HEK293 (cell line): ENCODE results near the gene DNAH11.

Experiments used
- CTCF ChIP-seq: fragments of 450-650 bp; formaldehyde crosslinking; IDR thresholded peaks from 2 replicates; pipeline ENCODE4 v1.5.1; 2016; ENCODE audit warnings: missing biosample characterization, missing genetic modification characterization
- ZNF2 ChIP-seq: fragments of 450-650 bp; formaldehyde crosslinking; IDR thresholded peaks from 2 replicates; pipeline ENCODE4 v1.5.1; 2016; ENCODE audit warnings: missing biosample characterization, missing genetic modification characterization
- ZNF398 ChIP-seq: fragments of 450-650 bp; formaldehyde crosslinking; IDR thresholded peaks from 2 replicates; pipeline ENCODE4 v1.5.1; 2017; ENCODE audit warnings: missing biosample characterization, missing genetic modification characterization
- ZXDB ChIP-seq: fragments of 450-650 bp; formaldehyde crosslinking; IDR thresholded peaks from 2 replicates; pipeline ENCODE4 v1.5.1; 2016; ENCODE audit warnings: missing biosample characterization, missing genetic modification characterization
- TF ChIP-seq, protein P1 (sequence below): fragments of 450-650 bp; formaldehyde crosslinking; optimal IDR thresholded peaks from 2 replicates; pipeline ENCODE3; 2016; ENCODE audit warnings: missing biosample characterization, mild to moderate bottlenecking, missing genetic modification characterization
- TF ChIP-seq, protein P2 (sequence below): fragments of 450-650 bp; formaldehyde crosslinking; IDR thresholded peaks from 2 replicates; pipeline ENCODE4 v1.5.1; 2016; ENCODE audit warnings: missing biosample characterization, missing genetic modification characterization

- TF ChIP-seq, protein P1, sequence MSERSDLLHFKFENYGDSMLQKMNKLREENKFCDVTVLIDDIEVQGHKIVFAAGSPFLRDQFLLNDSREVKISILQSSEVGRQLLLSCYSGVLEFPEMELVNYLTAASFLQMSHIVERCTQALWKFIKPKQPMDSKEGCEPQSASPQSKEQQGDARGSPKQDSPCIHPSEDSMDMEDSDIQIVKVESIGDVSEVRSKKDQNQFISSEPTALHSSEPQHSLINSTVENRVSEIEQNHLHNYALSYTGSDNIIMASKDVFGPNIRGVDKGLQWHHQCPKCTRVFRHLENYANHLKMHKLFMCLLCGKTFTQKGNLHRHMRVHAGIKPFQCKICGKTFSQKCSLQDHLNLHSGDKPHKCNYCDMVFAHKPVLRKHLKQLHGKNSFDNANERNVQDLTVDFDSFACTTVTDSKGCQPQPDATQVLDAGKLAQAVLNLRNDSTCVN (tag by site-specific recombination): no peak
- TF ChIP-seq ZNF2 (tag by site-specific recombination) (no peak), ZXDB (tag by site-specific recombination) (no peak), CTCF (no peak), ZNF398 (tag by site-specific recombination) (no peak)
- TF ChIP-seq, protein P2, sequence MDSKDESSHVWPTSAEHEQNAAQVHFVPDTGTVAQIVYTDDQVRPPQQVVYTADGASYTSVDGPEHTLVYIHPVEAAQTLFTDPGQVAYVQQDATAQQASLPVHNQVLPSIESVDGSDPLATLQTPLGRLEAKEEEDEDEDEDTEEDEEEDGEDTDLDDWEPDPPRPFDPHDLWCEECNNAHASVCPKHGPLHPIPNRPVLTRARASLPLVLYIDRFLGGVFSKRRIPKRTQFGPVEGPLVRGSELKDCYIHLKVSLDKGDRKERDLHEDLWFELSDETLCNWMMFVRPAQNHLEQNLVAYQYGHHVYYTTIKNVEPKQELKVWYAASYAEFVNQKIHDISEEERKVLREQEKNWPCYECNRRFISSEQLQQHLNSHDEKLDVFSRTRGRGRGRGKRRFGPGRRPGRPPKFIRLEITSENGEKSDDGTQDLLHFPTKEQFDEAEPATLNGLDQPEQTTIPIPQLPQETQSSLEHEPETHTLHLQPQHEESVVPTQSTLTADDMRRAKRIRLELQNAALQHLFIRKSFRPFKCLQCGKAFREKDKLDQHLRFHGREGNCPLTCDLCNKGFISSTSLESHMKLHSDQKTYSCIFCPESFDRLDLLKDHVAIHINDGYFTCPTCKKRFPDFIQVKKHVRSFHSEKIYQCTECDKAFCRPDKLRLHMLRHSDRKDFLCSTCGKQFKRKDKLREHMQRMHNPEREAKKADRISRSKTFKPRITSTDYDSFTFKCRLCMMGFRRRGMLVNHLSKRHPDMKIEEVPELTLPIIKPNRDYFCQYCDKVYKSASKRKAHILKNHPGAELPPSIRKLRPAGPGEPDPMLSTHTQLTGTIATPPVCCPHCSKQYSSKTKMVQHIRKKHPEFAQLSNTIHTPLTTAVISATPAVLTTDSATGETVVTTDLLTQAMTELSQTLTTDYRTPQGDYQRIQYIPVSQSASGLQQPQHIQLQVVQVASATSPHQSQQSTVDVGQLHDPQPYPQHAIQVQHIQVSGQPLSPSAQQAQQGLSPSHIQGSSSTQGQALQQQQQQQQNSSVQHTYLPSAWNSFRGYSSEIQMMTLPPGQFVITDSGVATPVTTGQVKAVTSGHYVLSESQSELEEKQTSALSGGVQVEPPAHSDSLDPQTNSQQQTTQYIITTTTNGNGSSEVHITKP (tag by site-specific recombination): no peak
Measured at GRCh38 chr7:21565614-21566013, 22.8 kb downstream of the DNAH11 start.
